Measurements from ENCODE around the gene ZNF584.
A peak's percentile ranks its signal among the peaks of the same experiment; 100 is the strongest.
"Not testable (repeated sequence)": the region's sequence is repeated elsewhere in the genome, so short reads cannot be mapped to it uniquely, and the experiment has no call there.

Gene ZNF584

DNA sequence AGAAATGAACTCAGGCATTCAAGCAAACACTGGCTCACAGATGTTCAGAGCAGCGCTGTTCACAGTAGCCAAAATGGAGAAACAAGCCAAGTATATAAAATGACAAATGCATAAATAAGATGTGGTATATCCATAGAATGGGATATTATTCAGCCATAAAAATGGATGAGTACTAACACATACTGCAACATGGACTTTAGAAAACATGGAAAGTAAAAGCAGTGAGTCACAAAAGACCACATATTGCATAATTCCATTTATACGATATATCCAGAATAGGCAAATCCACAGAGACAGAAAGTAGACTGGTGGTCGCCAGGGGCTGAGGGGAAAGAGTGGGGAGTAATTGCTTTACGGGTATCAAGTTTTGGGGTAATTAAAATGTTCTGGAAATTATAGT is 34.2 kb upstream of the ZNF584 start:
- no peaks in the 10 kb centered on the region for H3K4me1 ChIP-seq
- no peak overlapping the region for H3K4me3 ChIP-seq (ENCODE audit: low read depth, low read length)
- H3K79me2 ChIP-seq, result peaks cover 9% of the 10 kb centered on the region
- H3K4me2 ChIP-seq (ENCODE audit: low read length), result no peak overlapping the region
- no peak overlapping the region for H3K27ac ChIP-seq
- H2AFZ ChIP-seq, result no peak overlapping the region
- H3K9ac ChIP-seq, result no peak overlapping the region
- TF ChIP-seq, protein P1, sequence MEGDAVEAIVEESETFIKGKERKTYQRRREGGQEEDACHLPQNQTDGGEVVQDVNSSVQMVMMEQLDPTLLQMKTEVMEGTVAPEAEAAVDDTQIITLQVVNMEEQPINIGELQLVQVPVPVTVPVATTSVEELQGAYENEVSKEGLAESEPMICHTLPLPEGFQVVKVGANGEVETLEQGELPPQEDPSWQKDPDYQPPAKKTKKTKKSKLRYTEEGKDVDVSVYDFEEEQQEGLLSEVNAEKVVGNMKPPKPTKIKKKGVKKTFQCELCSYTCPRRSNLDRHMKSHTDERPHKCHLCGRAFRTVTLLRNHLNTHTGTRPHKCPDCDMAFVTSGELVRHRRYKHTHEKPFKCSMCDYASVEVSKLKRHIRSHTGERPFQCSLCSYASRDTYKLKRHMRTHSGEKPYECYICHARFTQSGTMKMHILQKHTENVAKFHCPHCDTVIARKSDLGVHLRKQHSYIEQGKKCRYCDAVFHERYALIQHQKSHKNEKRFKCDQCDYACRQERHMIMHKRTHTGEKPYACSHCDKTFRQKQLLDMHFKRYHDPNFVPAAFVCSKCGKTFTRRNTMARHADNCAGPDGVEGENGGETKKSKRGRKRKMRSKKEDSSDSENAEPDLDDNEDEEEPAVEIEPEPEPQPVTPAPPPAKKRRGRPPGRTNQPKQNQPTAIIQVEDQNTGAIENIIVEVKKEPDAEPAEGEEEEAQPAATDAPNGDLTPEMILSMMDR (IDR thresholded peaks at IDR 0.05), result no peak
- H3K27me3 ChIP-seq (ENCODE audit: control insufficient read depth, insufficient read depth, low read length), result no peaks in the 10 kb centered on the region
- no peaks in the 10 kb centered on the region for H3K36me3 ChIP-seq (ENCODE audit: control insufficient read depth, insufficient read depth, low read length)
- no peaks in the 10 kb centered on the region for H3K9me3 ChIP-seq (ENCODE audit: control insufficient read depth, low read length)

DNA sequence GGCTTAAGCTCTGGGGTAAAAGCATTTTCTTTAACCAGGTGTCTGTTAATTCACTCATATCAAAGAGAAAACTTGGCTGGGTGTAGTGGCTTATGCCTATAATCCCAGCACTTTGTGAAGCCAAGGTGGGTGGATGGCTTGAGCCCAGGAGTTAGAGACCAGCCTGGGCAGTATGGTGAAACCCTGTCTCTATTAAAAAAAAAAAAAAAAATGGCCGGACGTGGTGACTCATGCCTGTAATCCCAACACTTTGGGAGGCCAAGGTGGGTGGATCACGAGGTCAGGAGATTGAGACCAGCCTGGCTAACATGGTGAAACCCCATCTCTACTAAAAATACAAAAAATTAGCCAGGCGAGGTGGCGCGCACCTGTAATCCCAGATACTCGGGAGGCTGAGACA is 31.7 kb upstream of the ZNF584 start:
- H3K27me3 ChIP-seq (ENCODE audit: control insufficient read depth, insufficient read depth, low read length); H3K27ac ChIP-seq; H3K4me3 ChIP-seq (ENCODE audit: low read depth, low read length); H3K9me3 ChIP-seq (ENCODE audit: control insufficient read depth, low read length); H3K4me2 ChIP-seq (ENCODE audit: low read length); H3K36me3 ChIP-seq (ENCODE audit: control insufficient read depth, insufficient read depth, low read length); H3K4me1 ChIP-seq; H3K9ac ChIP-seq; H3K79me2 ChIP-seq; H2AFZ ChIP-seq: not testable (repeated sequence)

DNA sequence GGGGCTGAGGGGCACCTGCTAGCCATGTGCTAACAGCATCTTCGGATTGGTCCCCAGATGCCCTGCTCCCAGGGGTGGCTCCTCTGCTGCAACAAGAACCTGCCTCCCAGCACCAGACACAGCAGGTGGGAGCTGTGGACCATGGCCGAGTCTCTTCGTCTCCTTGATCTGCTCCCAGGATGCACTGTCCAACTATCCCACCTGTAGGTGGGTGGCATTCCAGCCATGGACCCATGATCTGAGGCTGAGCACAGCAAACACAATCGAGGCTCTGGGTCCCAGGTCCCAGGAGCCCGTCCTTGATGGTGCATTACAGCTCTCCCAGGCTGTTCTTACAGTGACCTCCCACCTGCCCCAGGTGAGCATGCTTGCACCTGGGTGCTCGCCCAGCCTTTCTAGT is 29.2 kb upstream of the ZNF584 start:
- no peak overlapping the region for H3K4me2 ChIP-seq (ENCODE audit: low read length)
- H3K9me3 ChIP-seq (ENCODE audit: control insufficient read depth, low read length), result no peaks in the 10 kb centered on the region
- no peaks in the 10 kb centered on the region for H3K36me3 ChIP-seq (ENCODE audit: control insufficient read depth, insufficient read depth, low read length)
- no peak overlapping the region for H2AFZ ChIP-seq
- TF ChIP-seq, protein P1 (IDR thresholded peaks at IDR 0.05), result no peak
- peaks cover 4% of the 10 kb centered on the region for H3K79me2 ChIP-seq
- no peak overlapping the region for H3K9ac ChIP-seq
- no peaks in the 10 kb centered on the region for H3K27me3 ChIP-seq (ENCODE audit: control insufficient read depth, insufficient read depth, low read length)
- H3K27ac ChIP-seq, result peak overlapping the region; percentile 30
- H3K4me1 ChIP-seq, result peaks cover 11% of the 10 kb centered on the region
- H3K4me3 ChIP-seq (ENCODE audit: low read depth, low read length), result no peak overlapping the region

DNA sequence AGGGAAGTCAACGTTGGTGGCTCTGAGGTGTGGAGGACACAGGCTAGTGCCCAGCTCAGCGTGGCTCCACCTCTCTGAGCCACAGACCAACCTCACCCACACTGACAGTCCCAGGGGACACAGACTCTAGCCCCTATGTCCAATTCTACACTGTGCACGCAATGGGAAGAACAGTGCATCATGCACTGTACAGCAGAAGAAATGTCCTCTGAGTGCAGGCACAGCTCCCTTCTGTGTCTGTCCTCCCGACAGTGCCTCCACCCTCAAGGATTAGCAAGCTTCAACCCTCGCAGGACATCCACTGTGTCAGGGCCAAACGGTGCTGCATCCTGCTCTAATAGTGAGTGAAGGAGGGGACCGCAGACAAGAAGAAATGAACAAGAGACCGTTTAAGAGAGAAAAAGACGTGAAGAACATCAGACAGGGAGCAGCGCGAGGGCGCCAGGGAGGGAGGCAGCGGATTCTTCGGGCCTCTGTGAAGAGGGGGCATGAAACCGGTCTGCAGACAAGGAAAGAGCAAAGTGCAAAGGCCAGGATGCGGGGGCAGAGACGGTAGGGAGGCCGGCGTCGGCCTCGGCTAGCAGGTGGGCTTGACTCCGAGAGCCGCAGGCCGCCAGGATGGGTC is 28.3 kb upstream of the ZNF584 start:
- Histone ChIP-seq H3K4me1 (peaks cover 12% of the 10 kb centered on the region), H3K9ac (no peak overlapping the region), H3K27ac (peak overlapping the region; percentile 89), H3K36me3 (ENCODE audit: control insufficient read depth, insufficient read depth, low read length) (no peaks in the 10 kb centered on the region), H3K9me3 (ENCODE audit: control insufficient read depth, low read length) (no peaks in the 10 kb centered on the region), H2AFZ (peak overlapping the region; percentile 89), H3K27me3 (ENCODE audit: control insufficient read depth, insufficient read depth, low read length) (no peaks in the 10 kb centered on the region), H3K4me2 (ENCODE audit: low read length) (peak overlapping the region; percentile 96), H3K4me3 (ENCODE audit: low read depth, low read length) (peak overlapping the region; percentile 82), H3K79me2 (peaks cover 3% of the 10 kb centered on the region)
- TF ChIP-seq, protein P1 (IDR thresholded peaks at IDR 0.05), result no peak

DNA sequence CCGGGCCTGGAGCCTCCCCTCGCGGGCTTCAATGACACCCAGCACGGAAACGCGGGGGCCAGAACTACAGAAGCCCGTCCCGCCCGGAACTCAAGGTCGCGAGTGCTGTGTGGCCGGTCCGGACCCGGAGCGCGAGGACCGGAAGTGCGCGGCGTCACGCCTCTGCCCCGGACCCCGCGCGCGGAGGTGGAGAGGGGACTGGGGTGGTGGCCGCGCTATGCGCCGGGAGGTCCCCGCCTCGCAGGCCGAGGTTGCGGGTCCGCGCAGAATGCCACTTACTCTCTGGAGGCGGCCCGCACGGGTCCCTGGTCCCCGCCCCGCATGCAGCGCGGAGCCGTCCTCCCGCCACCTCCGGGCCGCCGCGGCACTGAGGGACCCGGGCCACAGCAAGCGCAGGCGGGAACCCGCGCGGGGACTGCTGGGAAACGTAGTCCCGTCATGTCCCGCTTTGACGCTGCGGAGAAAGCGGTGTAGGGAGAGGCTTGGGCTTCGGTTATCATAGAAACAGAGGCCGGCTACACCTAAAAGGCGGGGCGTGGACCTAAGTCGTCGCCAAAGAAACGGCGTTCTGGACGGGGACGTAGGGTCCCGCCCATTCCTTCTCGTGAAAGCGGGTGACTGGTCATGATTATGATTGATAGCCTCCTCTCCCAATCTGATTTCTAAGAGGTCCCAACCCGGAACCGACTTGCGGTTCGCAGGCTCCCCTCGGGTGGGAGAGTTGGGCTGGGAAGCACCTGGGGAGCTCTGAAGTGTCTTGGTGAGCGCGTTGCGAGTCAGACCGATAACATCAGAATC is 27.6 kb upstream of the ZNF584 start, which contains the start of gene ZNF837:
TSS of gene ZNF837 (minus strand) at position 369 of the 798 bp plus-strand sequence. CDS start 11,698 bp downstream, outside the sequence.
- TF ChIP-seq, protein P1 (IDR thresholded peaks at IDR 0.05), result peak; percentile 15

More for the DNA sequence above, 27.6 kb upstream of the ZNF584 start, which contains the start of gene ZNF837:
- Histone ChIP-seq H3K27ac (peak within 1 kb of the TSS; percentile 89), H2AFZ (peak within 1 kb of the TSS; percentile 89), H3K4me3 (ENCODE audit: low read depth, low read length) (peak within 1 kb of the TSS; percentile 82), H3K9ac (peak within 1 kb of the TSS; percentile 49), H3K36me3 (ENCODE audit: control insufficient read depth, insufficient read depth, low read length) (no peaks in the 10 kb centered on the region), H3K4me1 (peaks cover 19% of the 10 kb centered on the region), H3K9me3 (ENCODE audit: control insufficient read depth, low read length) (no peaks in the 10 kb centered on the region), H3K79me2 (peaks cover 3% of the 10 kb centered on the region), H3K4me2 (ENCODE audit: low read length) (peak within 1 kb of the TSS; percentile 96), H3K27me3 (ENCODE audit: control insufficient read depth, insufficient read depth, low read length) (no peaks in the 10 kb centered on the region)
